SJCRH30 (cell line): ENCODE measurements around the gene PTAFR. TPM values are rescaled to one million over a fixed set of nuclear protein-coding genes. Genes with fewer than 3 reads are reported as not detected.
"Not testable (repeated sequence)": the region's sequence is repeated elsewhere in the genome, so short reads cannot be mapped to it uniquely, and the experiment has no call there.

ENCODE experiments used
- DNase-seq, 2 experiments: peaks; one replicate each; pipeline ENCODE4 v3.0.0-alpha.2; 2015 to 2020
- H3K27ac ChIP-seq: fragments of 250-450 bp; sonication (Bioruptor Pico); 2 replicates; pipeline ENCODE4 v1.5.1; 2020; ENCODE audit warnings: mild to moderate bottlenecking, moderate library complexity
- H3K27me3 ChIP-seq: fragments of 250-450 bp; sonication (Bioruptor Pico); 2 replicates; pipeline ENCODE4 v1.5.1; 2020; ENCODE audit warnings: mild to moderate bottlenecking, moderate library complexity
- H3K36me3 ChIP-seq: fragments of 250-450 bp; sonication (Bioruptor Pico); 2 replicates; pipeline ENCODE4 v1.5.1; 2020; ENCODE audit warnings: mild to moderate bottlenecking, moderate library complexity
- H3K4me1 ChIP-seq: fragments of 250-450 bp; sonication (Bioruptor Pico); 2 replicates; pipeline ENCODE4 v1.5.1; 2020; ENCODE audit warnings: mild to moderate bottlenecking, moderate library complexity
- H3K4me3 ChIP-seq: fragments of 250-450 bp; sonication (Bioruptor Pico); 2 replicates; pipeline ENCODE4 v1.5.1; 2020; ENCODE audit warnings: mild to moderate bottlenecking, moderate library complexity
- H3K9me3 ChIP-seq: fragments of 250-450 bp; sonication (Bioruptor Pico); replicated peaks from 2 replicates; pipeline ENCODE4 v1.5.1; 2020; ENCODE audit warnings: mild to moderate bottlenecking, moderate library complexity
- total RNA-seq: library from RNA; depleted of rRNA; stranded (reverse); fragments of >200 nt; shearing (Covaris generic); gene quantifications from 2 replicates; pipeline ENCODE4 v1.2.3, GENCODE V29; 2014

Gene PTAFR
- total RNA-seq, 1 experiment from 2014 or later: 0.04 TPM

DNA sequence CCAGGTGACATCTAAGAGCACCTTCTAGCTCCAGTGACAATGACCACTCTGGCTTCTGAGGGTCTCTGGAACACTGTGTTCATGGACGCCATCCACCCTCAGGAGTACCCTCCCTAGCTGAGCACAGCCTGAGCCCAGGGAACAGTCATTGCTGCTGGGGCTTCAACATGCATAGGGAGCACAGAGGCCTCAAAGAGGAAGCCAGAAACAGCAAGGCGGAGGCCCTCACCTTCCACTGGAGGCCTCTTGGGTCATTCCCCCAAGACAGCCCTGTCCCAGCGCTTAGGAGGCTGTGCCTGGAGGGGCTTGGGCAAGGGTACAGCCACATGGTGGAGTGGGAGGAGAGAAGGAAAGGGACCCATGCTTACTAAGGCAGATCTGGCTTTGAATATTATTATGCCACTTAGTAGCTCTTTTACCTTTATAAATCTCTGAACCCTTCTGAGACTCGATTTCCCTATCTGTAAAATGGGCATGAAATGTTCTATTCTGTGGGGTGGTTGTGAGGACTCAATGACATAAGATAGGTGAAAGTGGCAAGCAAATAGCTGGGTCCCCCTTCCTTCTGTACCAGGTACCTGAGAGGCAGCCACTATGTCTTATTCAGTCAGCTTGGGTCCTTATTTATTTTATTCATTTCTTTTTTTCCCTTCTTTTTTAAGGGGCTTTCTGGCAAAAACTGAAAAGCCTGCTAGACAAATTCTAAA is 32.8 kb downstream of the PTAFR start:
- H3K4me3 ChIP-seq: no peak overlapping the region
- no peaks in the 10 kb centered on the region for H3K9me3 ChIP-seq
- no peak overlapping the region for H3K27ac ChIP-seq
- H3K27me3 ChIP-seq: no peaks in the 10 kb centered on the region
- no peaks in the 10 kb centered on the region for H3K36me3 ChIP-seq
- DNase-seq: no peak
- no peaks in the 10 kb centered on the region for H3K4me1 ChIP-seq

DNA sequence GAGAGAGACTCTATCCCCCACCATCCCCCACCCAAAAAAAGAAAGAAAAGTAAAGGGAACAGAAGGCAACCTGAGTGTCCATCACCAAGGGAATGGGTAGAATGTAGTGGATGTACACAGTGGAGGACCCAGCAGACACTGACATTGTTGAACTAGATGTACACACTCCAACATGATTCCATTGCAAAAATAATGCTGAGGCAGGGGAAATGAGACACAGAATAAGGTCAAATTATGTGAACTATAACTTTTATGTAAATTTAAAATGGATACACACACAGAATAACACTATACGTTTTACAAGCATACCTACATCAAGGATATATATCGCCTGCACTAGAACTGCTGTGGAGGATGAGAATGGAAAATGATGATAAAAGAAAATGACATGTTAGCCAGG is 34.8 kb downstream of the PTAFR start:
- no peaks in the 10 kb centered on the region; the same call in 1 of the 2 replicates for H3K27me3 ChIP-seq
- H3K9me3 ChIP-seq: no peaks in the 10 kb centered on the region
- no peak overlapping the region for H3K4me3 ChIP-seq
- no peaks in the 10 kb centered on the region for H3K4me1 ChIP-seq
- no peak overlapping the region for H3K27ac ChIP-seq
- no peaks in the 10 kb centered on the region for H3K36me3 ChIP-seq
- no peak for DNase-seq

GRCh38 chr1:28139866-28140265 is 36.6 kb downstream of the PTAFR start:
- not testable (repeated sequence) for H3K27me3 ChIP-seq, DNase-seq, H3K27ac ChIP-seq

GRCh38 chr1:28139025-28139712 is 37.3 kb downstream of the PTAFR start:
- DNase-seq: no peak
- H3K9me3 ChIP-seq: no peaks in the 10 kb centered on the region; the same call in 1 of the 2 replicates
- no peak overlapping the region for H3K27ac ChIP-seq

More at GRCh38 chr1:28139866-28140265, 36.6 kb downstream of the PTAFR start:
- not testable (repeated sequence) for H3K36me3 ChIP-seq, H3K9me3 ChIP-seq, H3K4me3 ChIP-seq, H3K4me1 ChIP-seq

GRCh38 chr1:28136922-28137613 is 39.4 kb downstream of the PTAFR start:
- Histone ChIP-seq H3K36me3 (no peaks in the 10 kb centered on the region), H3K4me1 (no peaks in the 10 kb centered on the region), H3K27ac (no peak overlapping the region), H3K4me3 (no peak overlapping the region), H3K27me3 (no peaks in the 10 kb centered on the region; the same call in 1 of the 2 replicates), H3K9me3 (no peaks in the 10 kb centered on the region; the same call in 1 of the 2 replicates)
- DNase-seq: no peak

More at GRCh38 chr1:28139025-28139712, 37.3 kb downstream of the PTAFR start:
- H3K27me3 ChIP-seq: no peaks in the 10 kb centered on the region; the same call in 1 of the 2 replicates
- H3K4me3 ChIP-seq: no peak overlapping the region
- H3K36me3 ChIP-seq: no peaks in the 10 kb centered on the region
- H3K4me1 ChIP-seq: no peaks in the 10 kb centered on the region

GRCh38 chr1:28136169-28136921 is 40.1 kb downstream of the PTAFR start:
- Histone ChIP-seq H3K9me3 (no peaks in the 10 kb centered on the region; the same call in 1 of the 2 replicates), H3K4me3 (no peak overlapping the region), H3K27me3 (no peaks in the 10 kb centered on the region; the same call in 1 of the 2 replicates), H3K27ac (no peak overlapping the region), H3K4me1 (no peaks in the 10 kb centered on the region), H3K36me3 (no peaks in the 10 kb centered on the region)
- no peak for DNase-seq

- no peaks in the 10 kb centered on the region; the same call in 1 of the 2 replicates for H3K27me3 ChIP-seq
- no peaks in the 10 kb centered on the region for H3K4me1 ChIP-seq
- H3K4me3 ChIP-seq: no peak overlapping the region
- no peaks in the 10 kb centered on the region; the same call in 1 of the 2 replicates for H3K9me3 ChIP-seq
- H3K36me3 ChIP-seq: no peaks in the 10 kb centered on the region
- no peak for DNase-seq
- H3K27ac ChIP-seq: no peak overlapping the region
Measured at GRCh38 chr1:28135371-28136168, 40.9 kb downstream of the PTAFR start.

GRCh38 chr1:28134651-28135207 is 41.8 kb downstream of the PTAFR start:
- no peaks in the 10 kb centered on the region; the same call in 1 of the 2 replicates for H3K27me3 ChIP-seq
- no peaks in the 10 kb centered on the region for H3K4me1 ChIP-seq

GRCh38 chr1:28132171-28133167 is 44.0 kb downstream of the PTAFR start:
- no peak overlapping the region for H3K27ac ChIP-seq
- no peaks in the 10 kb centered on the region for H3K36me3 ChIP-seq
- no peaks in the 10 kb centered on the region; the same call in 1 of the 2 replicates for H3K9me3 ChIP-seq
- H3K4me1 ChIP-seq: no peaks in the 10 kb centered on the region
- no peak overlapping the region for H3K4me3 ChIP-seq
- H3K27me3 ChIP-seq: no peaks in the 10 kb centered on the region; the same call in 1 of the 2 replicates
- no peak for DNase-seq

More at GRCh38 chr1:28134651-28135207, 41.8 kb downstream of the PTAFR start:
- Histone ChIP-seq H3K4me3 (no peak overlapping the region), H3K27ac (no peak overlapping the region), H3K9me3 (no peaks in the 10 kb centered on the region; the same call in 1 of the 2 replicates), H3K36me3 (no peaks in the 10 kb centered on the region)
- no peak for DNase-seq

- H3K27ac ChIP-seq: no peak overlapping the region
- H3K9me3 ChIP-seq: no peaks in the 10 kb centered on the region; the same call in 1 of the 2 replicates
- no peak overlapping the region for H3K4me3 ChIP-seq
- H3K4me1 ChIP-seq: no peaks in the 10 kb centered on the region
- no peak for DNase-seq
- H3K27me3 ChIP-seq: no peaks in the 10 kb centered on the region; the same call in 1 of the 2 replicates
- no peaks in the 10 kb centered on the region for H3K36me3 ChIP-seq
Measured at GRCh38 chr1:28130901-28131300, 45.6 kb downstream of the PTAFR start.

GRCh38 chr1:28129150-28129549 is 47.3 kb downstream of the PTAFR start:
- Histone ChIP-seq H3K4me3 (no peak overlapping the region), H3K36me3 (no peaks in the 10 kb centered on the region), H3K27ac (no peak overlapping the region), H3K27me3 (no peaks in the 10 kb centered on the region; the same call in 1 of the 2 replicates), H3K4me1 (no peaks in the 10 kb centered on the region), H3K9me3 (no peaks in the 10 kb centered on the region)
- no peak for DNase-seq

DNA sequence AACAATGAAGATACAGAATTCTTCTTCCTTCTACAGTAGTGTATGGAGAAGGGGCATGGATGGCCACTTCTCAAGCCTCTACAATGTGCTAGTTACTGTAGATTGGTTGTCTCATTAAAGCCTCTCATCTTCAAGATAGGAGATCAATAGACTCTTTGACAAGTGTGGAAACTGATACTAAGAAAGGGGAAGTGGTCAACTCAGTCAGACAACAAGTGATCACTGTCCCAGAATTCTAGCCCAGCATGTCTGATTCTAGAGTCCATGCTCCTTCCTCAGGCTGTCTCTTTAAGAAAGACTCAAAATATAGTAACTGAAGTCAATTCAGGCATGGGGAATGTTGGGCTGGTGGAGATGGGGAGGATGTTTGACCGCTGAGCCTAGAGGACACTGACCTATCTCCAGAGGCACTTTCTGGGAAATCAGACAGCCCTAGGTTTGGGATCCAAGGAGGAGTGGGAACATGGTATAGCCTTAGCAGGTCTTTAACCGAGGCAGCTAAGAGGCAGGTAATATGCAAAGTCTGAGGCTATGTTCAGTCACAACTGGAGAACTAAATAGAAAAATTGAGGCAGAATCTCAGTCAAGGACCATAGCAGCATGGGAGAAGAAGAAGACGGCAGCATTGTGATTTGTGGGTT is 48.8 kb downstream of the PTAFR start:
- H3K27ac ChIP-seq: no peak overlapping the region
- no peaks in the 10 kb centered on the region for H3K4me1 ChIP-seq
- no peak for DNase-seq
- H3K27me3 ChIP-seq: no peaks in the 10 kb centered on the region; the same call in 1 of the 2 replicates
- H3K36me3 ChIP-seq: no peaks in the 10 kb centered on the region
- no peak overlapping the region for H3K4me3 ChIP-seq
- no peaks in the 10 kb centered on the region for H3K9me3 ChIP-seq
